GM12878 (cell line): Measurements from ENCODE around the gene SRMS. TPM values are rescaled to one million over a fixed set of nuclear protein-coding genes. Genes with fewer than 3 reads are reported as not detected.

Experiments
- ATAC-seq: fragments of 200-7000 bp; cut with Tn5 transposase; 3 replicates; pipeline ENCODE4 v1.9.1; 2020; ENCODE audit warnings: mild to moderate bottlenecking, moderate library complexity
- BruUV-seq: library from RNA; stranded (reverse); fragments of 400-500 nt; replicated peaks from 2 replicates; lab custom pipeline; 2021; lab: Mats Ljungman, UMichigan
- CTCF ChIA-PET: fragments of 300-600 bp; sonication (Branson Sonifier 250); formaldehyde crosslinking; extraction: SDS; loops from one replicate; lab custom pipeline; 2021; ENCODE audit warnings: inconsistent platforms; lab: Yijun Ruan, JAX
- POLR2A ChIA-PET: fragments of 350-600 bp; formaldehyde crosslinking; extraction: SDS; loops from one replicate; lab custom pipeline; 2021; ENCODE audit warnings: inconsistent platforms; lab: Charles Lee
- RAD21 ChIA-PET: fragments of 300-600 bp; sonication (Branson Sonifier 250); formaldehyde crosslinking; loops from one replicate; lab custom pipeline; 2023; ENCODE audit warnings: antibody characterized with exemption; ENCODE audit not compliant: unreplicated experiment; lab: Charles Lee
- SMC1A ChIA-PET: fragments of 300-600 bp; sonication (Branson Sonifier 250); formaldehyde crosslinking; loops from one replicate; lab custom pipeline; 2023; ENCODE audit not compliant: unreplicated experiment, uncharacterized antibody; lab: Charles Lee
- DNase-seq: peaks from one replicate; pipeline ENCODE4 v3.0.0-alpha.2; 2011; ENCODE audit warnings: low read depth, low spot score
- FAIRE-seq: peaks from 3 replicates; lab custom pipeline; 2011; peaks lifted over from hg19 to GRCh38; lab: Jason Lieb, UNC
- H2AFZ ChIP-seq: 2 replicates; pipeline ENCODE4 v1.6.0; 2011; ENCODE audit warnings: low read depth, low read length, control low read depth; ENCODE audit not compliant: control insufficient read depth
- H3K27ac ChIP-seq: 2 replicates; pipeline ENCODE4 v1.5.1; 2011; ENCODE audit warnings: control low read depth; ENCODE audit not compliant: control insufficient read depth, insufficient read depth
- H3K27me3 ChIP-seq, 2 experiments: replicated peaks in 1 of 2; 2 replicates each; pipeline versions ENCODE4 v1.6.0 to v1.6.1; 2011; ENCODE audit warnings: low read length in 1 of 2; ENCODE audit not compliant: control insufficient read depth in 2 of 2, insufficient read depth in 2 of 2
- H3K36me3 ChIP-seq, 2 experiments: 2 replicates each; pipeline ENCODE4 v1.5.1; 2011; ENCODE audit warnings: low read length in 1 of 2; ENCODE audit not compliant: control insufficient read depth in 2 of 2, insufficient read depth in 2 of 2
- H3K4me1 ChIP-seq: 2 replicates; pipeline ENCODE4 v1.6.1; 2011; ENCODE audit warnings: mild to moderate bottlenecking, low read length, moderate library complexity, mixed read lengths; ENCODE audit not compliant: control insufficient read depth, insufficient read depth
- H3K4me2 ChIP-seq: 2 replicates; pipeline ENCODE4 v1.6.0; 2011; ENCODE audit warnings: control low read depth; ENCODE audit not compliant: control insufficient read depth, insufficient read depth
- H3K4me3 ChIP-seq: fragments of 200-600 bp; sonication (generic); 2 replicates; pipeline ENCODE4 v1.5.1; 2016
- H3K79me2 ChIP-seq: 2 replicates; pipeline ENCODE4 v1.6.0; 2011; ENCODE audit warnings: low read length; ENCODE audit not compliant: control insufficient read depth, insufficient read depth
- H3K9ac ChIP-seq: 2 replicates; pipeline ENCODE4 v1.8.0; 2011; ENCODE audit warnings: low read length, control low read depth, mixed read lengths; ENCODE audit not compliant: control insufficient read depth, insufficient read depth
- H3K9me3 ChIP-seq: replicated peaks from 3 replicates; pipeline ENCODE4 v1.5.1; 2011; ENCODE audit warnings: mild to moderate bottlenecking, low read length; ENCODE audit not compliant: control insufficient read depth, insufficient read depth
- H4K20me1 ChIP-seq: 2 replicates; pipeline ENCODE4 v1.6.0; 2011; ENCODE audit not compliant: control insufficient read depth, insufficient read depth
- ATF2 ChIP-seq: IDR thresholded peaks from 2 replicates; pipeline ENCODE4 v1.6.1; 2012; ENCODE audit warnings: low read length, inconsistent platforms
- ETV6 ChIP-seq, 2 experiments: fragments of 450-650 bp in 1 of 2; IDR thresholded peaks in 1 of 2; conservative IDR thresholded peaks in 1 of 2; 2 replicates each; pipeline ENCODE4 v1.6.1; 2014; ENCODE audit warnings: antibody characterized with exemption in 1 of 2, borderline replicate concordance in 1 of 2, low read depth in 1 of 2, mild to moderate bottlenecking in 1 of 2, moderate library complexity in 1 of 2
- MYC ChIP-seq: IDR thresholded peaks from 2 replicates; pipeline ENCODE4 v1.6.1; 2011; ENCODE audit warnings: mild to moderate bottlenecking, low read length, moderate library complexity, inconsistent platforms; ENCODE audit not compliant: insufficient read depth, insufficient replicate concordance, insufficient read length, severe bottlenecking
- YBX1 ChIP-seq: fragments of 450-650 bp; IDR thresholded peaks from 2 replicates; pipeline ENCODE4 v1.6.1; 2016; ENCODE audit warnings: antibody characterized with exemption
- WGBS: methylation state at CpG from one replicate; pipeline ENCODE4 v1.1.6; 2016; ENCODE audit warnings: low lambda C conversion rate; ENCODE audit not compliant: insufficient replicate concordance, insufficient coverage; ENCODE audit errors: missing lambda C conversion rate; 5-methylcytosine and 5-hydroxymethylcytosine counted together
- in situ Hi-C: fragments of 300-500 bp; cut with MboI; formaldehyde crosslinking; loops from 9 replicates; pipeline ENCODE4 v1.14.3; 2018; ENCODE audit warnings: mixed read lengths
- intact Hi-C: fragments of 100-400 bp; cut with micrococcal nuclease; formaldehyde crosslinking; loops from one replicate; pipeline ENCODE4 v1.14.2; 2022; ENCODE audit not compliant: unreplicated experiment
- polyA plus RNA-seq, 11 experiments: library from polyadenylated mRNA; depleted of rRNA in 4 of 11; unstranded in 6 of 11; stranded (reverse) in 5 of 11; fragments of >200 nt; fragmentation: Nextera tagmentation in 4 of 11; fragmentation: Illumina TruSeq in 1 of 11; extraction: Ambion mirVana in 4 of 11; extraction: Trizol in 1 of 11; gene quantifications; 1 replicate in 1 of 11; 2 replicates in 10 of 11; pipeline versions ENCODE4 v1.2.1 to v1.2.3, GENCODE V29; 2011 to 2016; ENCODE audit warnings: inconsistent platforms in 2 of 11, missing spikeins in 2 of 11, low read depth in 1 of 11
- total RNA-seq, 4 experiments: library from RNA; depleted of rRNA in 3 of 4; stranded (reverse); fragments of >200 nt in 3 of 4; fragmentation: Illumina TruSeq in 1 of 4; extraction: Trizol in 1 of 4; gene quantifications; 2 replicates each; pipeline versions ENCODE4 v1.2.1 to v1.2.3, GENCODE V29; 2013 to 2021

Gene SRMS
- total and polyA plus RNA-seq, 10 of the 15 experiments (the other 5 are each of a cell fraction or from before 2014, with no cell fraction given): not detected

DNA sequence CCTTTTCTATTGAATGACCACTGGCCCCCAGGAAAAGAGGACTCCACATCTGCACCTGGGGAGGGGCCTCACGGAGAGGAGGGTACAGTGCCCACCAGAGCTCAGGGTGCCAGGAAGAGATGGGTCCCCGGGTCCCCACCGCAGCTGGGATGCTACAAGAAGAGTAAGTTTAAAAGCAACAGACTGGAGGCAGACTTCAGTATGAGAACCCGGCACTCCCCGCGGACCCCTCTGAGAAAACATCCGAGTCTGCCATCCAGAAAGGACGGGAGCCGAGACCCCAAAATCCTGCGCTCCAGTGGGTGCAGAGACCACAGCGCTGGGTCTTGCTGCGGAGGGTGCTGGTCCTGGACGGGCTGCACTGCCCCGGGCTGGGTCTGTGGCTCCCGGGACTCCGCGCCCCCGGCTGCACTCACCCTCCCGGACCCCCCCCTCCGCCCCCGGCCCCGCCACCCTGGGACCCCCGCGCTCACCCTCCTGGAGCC, 26.1 kb upstream of the SRMS start:
- Histone ChIP-seq H3K9me3 (no peaks in the 10 kb centered on the region), H3K4me2 (peak overlapping the region; percentile 81), H3K4me1 (peaks cover 15% of the 10 kb centered on the region), H3K79me2 (peaks cover 3% of the 10 kb centered on the region; the same call in 1 of the 2 replicates), H3K9ac (peak overlapping the region; percentile 82), H4K20me1 (no peaks in the 10 kb centered on the region), H3K36me3 (no peaks in the 10 kb centered on the region), H3K4me3 (peak overlapping the region; percentile 90), H3K27ac (no peak overlapping the region; the same call in 1 of the 2 replicates), H3K27me3 (no peaks in the 10 kb centered on the region), H2AFZ (no peak overlapping the region; the same call in 1 of the 2 replicates)
- ChIA-PET SMC1A (interaction anchor here (1.2 to 1.3 kb wide), 2 partner anchors 36 to 77 kb away, joined by 4 read pairs; partner anchors contain the start of gene PTK6), RAD21 (interaction anchor here (0.5 to 2.5 kb wide), 11 partner anchors 19 to 200 kb away, joined by 3 to 30 read pairs (median 3); partner anchors contain the start of genes PTK6 and SRMS), POLR2A (interaction anchor here (0.6 to 2.2 kb wide), 9 partner anchors 17 to 84 kb away, joined by 3 to 9 read pairs (median 4); partner anchors contain the start of genes FNDC11, PTK6 and RTEL1), CTCF (interaction anchor here (1.3 to 3.0 kb wide), 7 partner anchors 19 to 407 kb away, joined by 3 to 25 read pairs (median 4); partner anchors contain the start of genes PRPF6, PTK6 and TPD52L2)
- WGBS: 6% methylated on average over 12 of the region's 24 CpGs
- ATAC-seq (peak; percentile 47), FAIRE-seq (no peak), DNase-seq (no peak)
- intact Hi-C loops: no loop called here
- TF ChIP-seq ETV6 (conservative IDR thresholded peaks at IDR 0.05 in 1 of 2, IDR thresholded peaks at IDR 0.05 in 1 of 2; ENCODE audit: borderline replicate concordance in 1 of 2, low read depth in 1 of 2): no peak
- no peak for TF ChIP-seq ATF2
- TF ChIP-seq YBX1: no peak
- TF ChIP-seq MYC: no peak
- no TSS peak for BruUV-seq
- in situ Hi-C loops: no loop called here
